Adrenal gland (tissue), 12 donors: ENCODE data around the gene PAQR4. TPM values are rescaled to one million over a fixed set of nuclear protein-coding genes. Genes with fewer than 3 reads are reported as not detected.
"Not testable (repeated sequence)": the region's sequence is repeated elsewhere in the genome, so short reads cannot be mapped to it uniquely, and the experiment has no call there.

Experiments
- DNase-seq, 7 donors: peaks; one replicate each; pipeline ENCODE4 v3.0.0-alpha.2; 2019 to 2020
- H3K27ac ChIP-seq, 5 donors: fragments of 200-600 bp; sonication (generic) in 4 of 5; 1 replicate in 3 of 5; 2 replicates in 2 of 5; pipeline versions ENCODE4 v1.5.1 to v1.8.0; 2016 to 2020; ENCODE audit warnings: mild to moderate bottlenecking in 1 of 5
- H3K27me3 ChIP-seq: fragments of 200-600 bp; 2 replicates; pipeline ENCODE4 v1.8.0; 2021
- H3K36me3 ChIP-seq, 2 donors: fragments of 200-600 bp; replicated peaks in 1 of 2; 1 replicate in 1 of 2; 2 replicates in 1 of 2; pipeline versions ENCODE4 v1.5.1 to v1.8.0; 2018 to 2022
- H3K4me1 ChIP-seq, 2 donors: fragments of 200-600 bp; replicated peaks in 1 of 2; 1 replicate in 1 of 2; 2 replicates in 1 of 2; pipeline versions ENCODE4 v1.5.1 to v1.8.0; 2018 to 2021
- H3K4me3 ChIP-seq, 4 donors: fragments of 200-600 bp; sonication (generic) in 3 of 4; one replicate each; pipeline ENCODE4 v1.5.1; 2016 to 2018
- H3K9me3 ChIP-seq, 3 donors: fragments of 200-600 bp; sonication (generic) in 1 of 3; replicated peaks in 1 of 3; 1 replicate in 2 of 3; 2 replicates in 1 of 3; pipeline versions ENCODE4 v1.5.1 to v1.8.0; 2016 to 2021
- CTCF ChIP-seq, 6 experiments: fragments of 450-650 bp in 4 of 6; fragments of 200-600 bp in 2 of 6; sonication (generic) in 1 of 6; IDR thresholded peaks; 1 replicate in 5 of 6; 2 replicates in 1 of 6; pipeline versions ENCODE4 v1.5.1 to v1.8.0; 2016 to 2021; ENCODE audit warnings: antibody characterized with exemption in 6 of 6, mild to moderate bottlenecking in 2 of 6, moderate library complexity in 1 of 6
- POLR2A ChIP-seq, 2 donors: fragments of 450-650 bp; IDR thresholded peaks; one replicate each; pipeline ENCODE4 v1.6.1; 2017; ENCODE audit warnings: antibody characterized with exemption in 2 of 2, mild to moderate bottlenecking in 2 of 2, moderate library complexity in 1 of 2
- WGBS, 4 donors: extraction: QIAGEN DNeasy Blood & Tissue Kit in 2 of 4; methylation state at CpG; one replicate each; pipeline versions ENCODE4 v1.1.5 to v1.1.7; 2013 to 2017; 5-methylcytosine and 5-hydroxymethylcytosine counted together
- intact Hi-C, 2 donors: fragments of 100-400 bp; cut with DNase I; formaldehyde crosslinking; loops; one replicate each; pipeline versions ENCODE4 v1.14.1 to v1.15.0; 2022 to 2023
- polyA plus RNA-seq, 3 donors: library from polyadenylated mRNA; stranded (reverse); fragments of 200-250 nt in 2 of 3; fragments of 350-450 nt in 1 of 3; fragmentation: Illumina TruSeq in 1 of 3; extraction: RNeasy Lipid Tissue Mini Kit (QIAGEN cat#74804) in 1 of 3; gene quantifications; one replicate each; pipeline ENCODE4 v1.2.3, GENCODE V29; 2013 to 2014
- total RNA-seq, 9 donors: library from RNA; depleted of rRNA in 4 of 9; stranded (reverse); fragments of >200 nt in 4 of 9; fragments of 120-200 nt in 1 of 9; fragmentation: NEBNext Ultra II Directional in 1 of 9; extraction: Animal tissue kit (Norgen Biotek cat#: 25700) in 1 of 9; gene quantifications; one replicate each; pipeline versions ENCODE4 v1.1.0 to v1.2.4, GENCODE V29; 2013 to 2023
- donor health status: healthy with polysubstance abuse.
- donor health status: Bipolar disorder and iron deficiency.
- donor health status: DM: yes; HTN: yes; CAD: no.
- donor health status: DM: no; HTN: no; CAD: no.
- donor health status: DM: no; HTN: no; CAD: no.
- donor health status: DM: yes; HTN: yes; CAD: no.

Gene PAQR4
- total and polyA plus RNA-seq, 12 donors, result 4.1 to 17.0 (median 12.1) TPM

GRCh38 chr16:2930236-2930635, 38.9 kb upstream of the PAQR4 start:
- H3K9me3 ChIP-seq, result no peaks in the 10 kb centered on the region
- peaks cover 0 to 38% of the 10 kb centered on the region in 2 donors for H3K36me3 ChIP-seq
- H3K27ac ChIP-seq, result no peak overlapping the region
- H3K4me3 ChIP-seq, result no peak overlapping the region
- no peak for DNase-seq
- TF ChIP-seq POLR2A (IDR thresholded peaks at IDR 0.05) (no peak), CTCF (IDR thresholded peaks at IDR 0.05) (no peak)
- intact Hi-C loops, result no loop called here
- WGBS, 4 donors, result 88 to 95% (median 94%) methylated on average over 10 to 15 of the region's 15 CpGs
- H3K27me3 ChIP-seq, result no peaks in the 10 kb centered on the region
- H3K4me1 ChIP-seq, result peaks cover 0 to 8% of the 10 kb centered on the region in 2 donors

GRCh38 chr16:2931231-2931914, 37.8 kb upstream of the PAQR4 start:
- H3K36me3 ChIP-seq, result peaks cover 0 to 44% of the 10 kb centered on the region in 2 donors
- H3K27ac ChIP-seq, H3K4me3 ChIP-seq, H3K4me1 ChIP-seq, intact Hi-C loops, DNase-seq, H3K9me3 ChIP-seq, H3K27me3 ChIP-seq: not testable (repeated sequence)
- WGBS, 4 donors, result 81 to 92% (median 91%) methylated on average over 13 of the region's 13 CpGs

GRCh38 chr16:2933136-2933535, 36.0 kb upstream of the PAQR4 start:
- Histone ChIP-seq H3K4me3 (no peak overlapping the region), H3K36me3 (peaks cover 0 to 62% of the 10 kb centered on the region in 2 donors), H3K27ac (no peak overlapping the region), H3K4me1 (no peaks in the 10 kb centered on the region), H3K9me3 (no peaks in the 10 kb centered on the region), H3K27me3 (no peaks in the 10 kb centered on the region)
- 92 to 100% (median 94%) methylated on average over 1 to 30 of the region's 30 CpGs for WGBS, 4 donors
- intact Hi-C loops, result no loop called here
- DNase-seq, result no peak
- TF ChIP-seq POLR2A (IDR thresholded peaks at IDR 0.05) (no peak), CTCF (IDR thresholded peaks at IDR 0.05) (no peak)

- no peaks in the 10 kb centered on the region for H3K4me1 ChIP-seq
- H3K27me3 ChIP-seq, result no peaks in the 10 kb centered on the region
- intact Hi-C loops, result no loop called here
- H3K4me3 ChIP-seq, result no peak overlapping the region
- no peak overlapping the region for H3K27ac ChIP-seq
- H3K36me3 ChIP-seq, result peaks cover 0 to 66% of the 10 kb centered on the region in 2 donors
- TF ChIP-seq POLR2A (IDR thresholded peaks at IDR 0.05) (no peak), CTCF (IDR thresholded peaks at IDR 0.05) (no peak)
- no peaks in the 10 kb centered on the region for H3K9me3 ChIP-seq
- WGBS, 4 donors, result 87 to 96% (median 91%) methylated on average over 4 to 22 of the region's 22 CpGs
- DNase-seq, result no peak
Measured at GRCh38 chr16:2933701-2934100, 35.4 kb upstream of the PAQR4 start.

GRCh38 chr16:2934450-2934849, 34.7 kb upstream of the PAQR4 start:
- no peak for TF ChIP-seq POLR2A (IDR thresholded peaks at IDR 0.05)
- TF ChIP-seq CTCF (IDR thresholded peaks at IDR 0.05), result no peak

More at GRCh38 chr16:2934450-2934849, 34.7 kb upstream of the PAQR4 start:
- H3K4me1 ChIP-seq, result no peaks in the 10 kb centered on the region
- no peaks in the 10 kb centered on the region for H3K9me3 ChIP-seq
- no peak overlapping the region for H3K4me3 ChIP-seq
- no peak for DNase-seq
- no peaks in the 10 kb centered on the region for H3K27me3 ChIP-seq
- WGBS, 4 donors, result 87 to 93% (median 89%) methylated on average over 15 of the region's 15 CpGs
- H3K36me3 ChIP-seq, result peaks cover 0 to 73% of the 10 kb centered on the region in 2 donors
- no peak overlapping the region for H3K27ac ChIP-seq
- intact Hi-C loops, result no loop called here
